ENCODE data around the gene COL5A1.

COL5A1 gene

GRCh38 chr9:134755221-134755907 lies 113.8 kb downstream of the COL5A1 start:
- DNase-seq (ENCODE audit: low read depth) = no peak
- H3K4me3 ChIP-seq (ENCODE audit: low read length) = no peak overlapping the region
- no peak for TF ChIP-seq CTCF (conservative IDR thresholded peaks at IDR 0.05; ENCODE audit: low read length)

- TF ChIP-seq CTCF (conservative IDR thresholded peaks at IDR 0.05; ENCODE audit: low read length) = no peak
- no peak for DNase-seq (ENCODE audit: low read depth)
- no peak overlapping the region for H3K4me3 ChIP-seq (ENCODE audit: low read length)
These were observed 114.5 kb downstream of the COL5A1 start for GRCh38 chr9:134756098-134756497.

- TF ChIP-seq CTCF (conservative IDR thresholded peaks at IDR 0.05; ENCODE audit: low read length) = no peak
- no peak for DNase-seq (ENCODE audit: low read depth)
These were observed 115.8 kb downstream of the COL5A1 start for GRCh38 chr9:134757216-134757975.

GRCh38 chr9:134758949-134759607 lies 117.5 kb downstream of the COL5A1 start:
- TF ChIP-seq CTCF (conservative IDR thresholded peaks at IDR 0.05; ENCODE audit: low read length) = no peak
- peak; percentile 35 for DNase-seq (ENCODE audit: low read depth)
- H3K4me3 ChIP-seq (ENCODE audit: low read length) = no peak overlapping the region

More at GRCh38 chr9:134757216-134757975, 115.8 kb downstream of the COL5A1 start:
- no peak overlapping the region for H3K4me3 ChIP-seq (ENCODE audit: low read length)

- DNase-seq (ENCODE audit: low read depth) = no peak
- no peak for TF ChIP-seq CTCF (conservative IDR thresholded peaks at IDR 0.05; ENCODE audit: low read length)
- H3K4me3 ChIP-seq (ENCODE audit: low read length) = no peak overlapping the region
These were observed 118.3 kb downstream of the COL5A1 start for GRCh38 chr9:134759913-134760312.

GRCh38 chr9:134760750-134761420 lies 119.3 kb downstream of the COL5A1 start:
- no peak overlapping the region for H3K4me3 ChIP-seq (ENCODE audit: low read length)
- DNase-seq (ENCODE audit: low read depth) = no peak
- no peak for TF ChIP-seq CTCF (conservative IDR thresholded peaks at IDR 0.05; ENCODE audit: low read length)
